Activated CD8-positive, alpha-beta T cell treated with anti-CD3 and anti-CD28 coated beads, Interleukin-2, amount 10 ng/mL, durations not matched to agents 7 days and 5 days (primary cell): Measurements from ENCODE around the gene FAM204A. TPM values are rescaled to one million over a fixed set of nuclear protein-coding genes. Genes with fewer than 3 reads are reported as not detected.

Source experiments
- ATAC-seq: fragments of 150-1000 bp; cut with Tn5 transposase; one replicate; pipeline ENCODE4 v1.10.0; 2021; ENCODE audit warnings: moderate library complexity
- CTCF ChIA-PET: fragments of 350-600 bp; sonication (Branson Sonifier 250); formaldehyde crosslinking; loops from one replicate; lab custom pipeline; 2021; ENCODE audit warnings: antibody characterized with exemption; lab: Charles Lee
- POLR2A ChIA-PET: fragments of 350-600 bp; sonication (Branson Sonifier 250); formaldehyde crosslinking; loops from one replicate; lab custom pipeline; 2021; ENCODE audit warnings: antibody characterized with exemption; lab: Charles Lee
- DNase-seq: peaks from one replicate; pipeline ENCODE4 v3.0.0-alpha.2; 2020
- H3K27ac Mint-ChIP-seq: one replicate; pipeline ENCODE4 v1.8.0; 2021; ENCODE audit warnings: mild to moderate bottlenecking, mixed read lengths
- H3K27me3 Mint-ChIP-seq: one replicate; pipeline ENCODE4 v1.8.0; 2021; ENCODE audit warnings: low read depth, mixed read lengths
- H3K36me3 Mint-ChIP-seq: one replicate; pipeline ENCODE4 v1.8.0; 2021; ENCODE audit warnings: low read depth, mixed read lengths
- H3K4me1 Mint-ChIP-seq: one replicate; pipeline ENCODE4 v1.8.0; 2021; ENCODE audit warnings: low read depth, mixed read lengths
- H3K4me3 Mint-ChIP-seq: one replicate; pipeline ENCODE4 v1.8.0; 2021; ENCODE audit warnings: mild to moderate bottlenecking, mixed read lengths
- H3K9me3 Mint-ChIP-seq: one replicate; pipeline ENCODE4 v1.8.0; 2022; ENCODE audit warnings: mixed read lengths; ENCODE audit not compliant: insufficient read depth
- total RNA-seq, 2 experiments: library from RNA; stranded (reverse); gene quantifications; one replicate each; pipeline ENCODE4 v1.2.3, GENCODE V29; 2021

The FAM204A gene
- total RNA-seq, 2 experiments from 2014 or later: 45.4 to 49.4 TPM

DNA sequence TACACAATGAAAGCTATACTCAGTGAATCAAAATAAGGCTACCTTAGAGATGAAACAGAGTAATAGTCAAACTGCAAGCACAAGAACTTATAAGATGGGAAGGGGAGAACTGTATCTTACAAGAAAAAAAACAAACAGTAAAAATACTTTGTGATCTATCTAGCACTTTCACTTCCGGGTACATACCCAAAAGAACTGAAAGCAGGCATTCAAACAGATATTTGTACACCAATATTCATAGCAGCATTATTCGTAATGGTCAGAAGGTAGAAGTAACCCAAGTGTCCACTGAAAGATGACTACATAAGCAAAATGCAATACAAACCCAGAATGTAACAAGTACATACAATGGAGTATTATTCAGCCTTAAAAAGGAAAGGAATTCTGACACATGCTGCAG is 18.0 kb downstream of the FAM204A start:
- no peak for ATAC-seq
- no peak for DNase-seq
- no peak overlapping the region for H3K27ac Mint-ChIP-seq
- POLR2A ChIA-PET: no interaction called here
- H3K27me3 Mint-ChIP-seq: no peaks in the 10 kb centered on the region
- CTCF ChIA-PET: no interaction called here
- H3K36me3 Mint-ChIP-seq: peaks cover 48% of the 10 kb centered on the region
- H3K4me1 Mint-ChIP-seq: no peaks in the 10 kb centered on the region
- H3K9me3 Mint-ChIP-seq: no peaks in the 10 kb centered on the region
- H3K4me3 Mint-ChIP-seq: no peak overlapping the region

- H3K27me3 Mint-ChIP-seq: no peaks in the 10 kb centered on the region
- no peak overlapping the region for H3K27ac Mint-ChIP-seq
- no peak for ATAC-seq
- no peak for DNase-seq
- H3K4me3 Mint-ChIP-seq: no peak overlapping the region
- POLR2A ChIA-PET: no interaction called here
- H3K9me3 Mint-ChIP-seq: no peaks in the 10 kb centered on the region
- H3K4me1 Mint-ChIP-seq: no peaks in the 10 kb centered on the region
- CTCF ChIA-PET: no interaction called here
- peaks cover 39% of the 10 kb centered on the region for H3K36me3 Mint-ChIP-seq
These were observed 20.2 kb downstream of the FAM204A start for GRCh38 chr10:118321724-118322575.

DNA sequence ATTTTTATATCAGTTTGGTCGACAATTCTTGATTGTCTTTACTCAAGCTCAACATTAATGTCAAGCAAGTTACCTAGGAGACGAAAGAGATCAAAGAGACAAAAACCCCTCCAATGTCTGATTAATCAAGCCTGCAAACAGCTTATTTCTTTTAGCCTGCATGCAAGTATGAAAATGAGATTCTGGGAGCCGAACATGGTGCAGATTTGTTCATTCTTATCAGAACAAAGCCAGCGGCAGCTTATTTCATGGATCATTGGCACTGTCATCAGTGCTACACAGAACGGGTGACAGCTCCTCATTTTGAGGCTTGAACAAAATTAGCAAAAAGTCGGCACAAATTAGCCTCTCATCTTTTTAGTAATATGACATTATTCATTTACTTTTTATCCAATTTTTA is 26.5 kb downstream of the FAM204A start:
- POLR2A ChIA-PET: no interaction called here
- H3K4me1 Mint-ChIP-seq: no peaks in the 10 kb centered on the region
- DNase-seq: no peak
- CTCF ChIA-PET: no interaction called here
- peaks cover 20% of the 10 kb centered on the region for H3K36me3 Mint-ChIP-seq
- H3K4me3 Mint-ChIP-seq: no peak overlapping the region
- H3K9me3 Mint-ChIP-seq: no peaks in the 10 kb centered on the region
- no peak for ATAC-seq
- H3K27ac Mint-ChIP-seq: no peak overlapping the region
- H3K27me3 Mint-ChIP-seq: no peaks in the 10 kb centered on the region

DNA sequence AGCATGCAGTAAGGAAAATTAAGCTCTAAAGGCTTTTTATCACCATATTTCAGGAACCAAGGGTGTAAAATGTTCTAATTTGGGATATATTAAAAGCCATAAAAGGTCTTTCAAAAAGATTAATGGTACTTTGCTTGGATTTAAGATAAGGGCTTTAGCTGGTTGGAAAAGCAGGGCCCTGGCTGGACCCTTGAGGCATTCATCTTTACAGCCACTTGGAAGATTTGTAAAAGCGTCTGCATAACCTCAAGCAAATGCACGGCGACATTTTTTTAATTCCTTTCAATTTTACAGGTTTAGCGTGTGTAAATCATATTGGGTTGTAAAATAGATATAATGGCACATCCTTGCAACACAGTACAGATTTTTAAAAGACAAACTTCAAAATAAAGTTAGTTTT is 27.2 kb downstream of the FAM204A start:
- POLR2A ChIA-PET: no interaction called here
- no peaks in the 10 kb centered on the region for H3K27me3 Mint-ChIP-seq
- ATAC-seq: no peak

DNA sequence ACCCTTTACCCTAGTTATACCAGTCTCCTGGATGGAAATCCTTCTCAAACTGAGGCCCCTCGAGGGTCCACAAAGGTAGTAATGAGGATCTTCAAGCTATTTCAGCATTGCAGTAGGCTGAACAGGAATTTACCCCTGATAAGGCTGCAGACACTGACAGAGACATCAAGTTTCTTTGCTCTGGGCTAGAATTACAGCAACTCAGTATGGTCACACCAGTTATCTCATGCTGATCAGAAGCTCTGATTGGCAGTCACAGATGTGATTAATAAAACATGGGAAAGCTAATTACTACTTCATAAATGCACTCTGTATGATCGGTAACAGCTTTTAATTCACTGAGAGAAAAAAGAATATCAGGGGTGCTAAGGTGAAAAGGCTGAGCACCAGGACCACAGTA is 30.6 kb downstream of the FAM204A start:
- H3K4me1 Mint-ChIP-seq: no peaks in the 10 kb centered on the region
- ChIA-PET POLR2A (no interaction called here), CTCF (interaction anchor here (0.8 kb wide), 1 partner anchor 14 kb away, joined by 3 read pairs; no protein-coding TSS in a partner anchor)
- no peaks in the 10 kb centered on the region for H3K9me3 Mint-ChIP-seq
- H3K4me3 Mint-ChIP-seq: no peak overlapping the region
- ATAC-seq: no peak
- no peak for DNase-seq
- no peaks in the 10 kb centered on the region for H3K27me3 Mint-ChIP-seq
- H3K27ac Mint-ChIP-seq: no peak overlapping the region
- peaks cover 23% of the 10 kb centered on the region for H3K36me3 Mint-ChIP-seq

More for the DNA sequence above, 27.2 kb downstream of the FAM204A start:
- DNase-seq: no peak
- H3K9me3 Mint-ChIP-seq: no peaks in the 10 kb centered on the region
- peaks cover 17% of the 10 kb centered on the region for H3K36me3 Mint-ChIP-seq
- H3K4me3 Mint-ChIP-seq: no peak overlapping the region
- H3K4me1 Mint-ChIP-seq: no peaks in the 10 kb centered on the region
- CTCF ChIA-PET: no interaction called here
- no peak overlapping the region for H3K27ac Mint-ChIP-seq

DNA sequence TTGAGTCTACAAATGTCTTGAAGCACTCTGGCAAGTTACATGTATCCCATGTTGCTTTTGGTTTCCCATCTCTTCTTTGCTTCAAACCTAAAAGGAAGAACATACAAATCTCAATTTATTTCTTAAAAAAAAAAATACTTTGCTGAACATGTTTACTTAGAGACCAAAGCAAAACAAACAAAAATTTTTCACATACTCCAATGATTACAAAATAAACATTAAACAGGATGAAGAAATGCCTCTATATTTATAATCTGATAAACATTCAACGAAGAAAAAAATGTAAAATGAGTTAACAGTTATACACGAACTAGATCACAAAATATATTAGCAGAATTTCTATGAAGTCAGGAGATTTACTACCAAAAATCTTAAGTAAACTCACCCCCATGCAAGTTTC is 31.3 kb downstream of the FAM204A start:
- ChIA-PET POLR2A (no interaction called here), CTCF (no interaction called here)
- no peak overlapping the region for H3K27ac Mint-ChIP-seq
- no peak for ATAC-seq
- no peaks in the 10 kb centered on the region for H3K9me3 Mint-ChIP-seq
- H3K36me3 Mint-ChIP-seq: peaks cover 26% of the 10 kb centered on the region
- no peaks in the 10 kb centered on the region for H3K4me1 Mint-ChIP-seq
- no peak for DNase-seq
- H3K4me3 Mint-ChIP-seq: no peak overlapping the region
- H3K27me3 Mint-ChIP-seq: no peaks in the 10 kb centered on the region

DNA sequence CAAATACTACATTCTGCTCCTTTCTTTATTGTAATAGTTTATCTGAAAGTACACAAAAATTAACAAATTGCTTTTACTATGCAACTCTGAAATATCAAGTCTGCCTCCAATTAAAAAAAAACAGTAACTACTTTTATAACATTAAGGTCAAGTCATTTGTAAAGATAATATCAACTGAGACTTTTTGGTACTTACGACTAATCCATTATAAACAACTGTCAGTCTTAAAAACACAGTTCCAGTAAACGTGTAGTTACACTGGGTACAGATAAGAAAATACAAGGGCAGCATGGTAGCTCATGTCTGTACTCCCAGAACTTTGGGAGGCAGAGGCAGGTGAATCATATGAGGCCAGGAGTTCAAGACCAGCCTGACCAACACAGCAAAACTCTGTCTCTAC is 32.2 kb downstream of the FAM204A start:
- CTCF ChIA-PET: no interaction called here
- POLR2A ChIA-PET: no interaction called here

GRCh38 chr10:118308664-118309063 is 33.5 kb downstream of the FAM204A start:
- DNase-seq (no peak), ATAC-seq (no peak)
- ChIA-PET POLR2A (no interaction called here), CTCF (no interaction called here)
- no peaks in the 10 kb centered on the region for H3K9me3 Mint-ChIP-seq
- no peaks in the 10 kb centered on the region for H3K4me1 Mint-ChIP-seq
- no peak overlapping the region for H3K4me3 Mint-ChIP-seq
- no peaks in the 10 kb centered on the region for H3K27me3 Mint-ChIP-seq
- no peak overlapping the region for H3K27ac Mint-ChIP-seq
- H3K36me3 Mint-ChIP-seq: peaks cover 27% of the 10 kb centered on the region

More for the DNA sequence above, 32.2 kb downstream of the FAM204A start:
- Mint-ChIP-seq H3K9me3 (no peaks in the 10 kb centered on the region), H3K36me3 (peaks cover 26% of the 10 kb centered on the region), H3K4me1 (no peaks in the 10 kb centered on the region), H3K27me3 (no peaks in the 10 kb centered on the region), H3K27ac (no peak overlapping the region), H3K4me3 (no peak overlapping the region)
- no peak for DNase-seq
- ATAC-seq: no peak

DNA sequence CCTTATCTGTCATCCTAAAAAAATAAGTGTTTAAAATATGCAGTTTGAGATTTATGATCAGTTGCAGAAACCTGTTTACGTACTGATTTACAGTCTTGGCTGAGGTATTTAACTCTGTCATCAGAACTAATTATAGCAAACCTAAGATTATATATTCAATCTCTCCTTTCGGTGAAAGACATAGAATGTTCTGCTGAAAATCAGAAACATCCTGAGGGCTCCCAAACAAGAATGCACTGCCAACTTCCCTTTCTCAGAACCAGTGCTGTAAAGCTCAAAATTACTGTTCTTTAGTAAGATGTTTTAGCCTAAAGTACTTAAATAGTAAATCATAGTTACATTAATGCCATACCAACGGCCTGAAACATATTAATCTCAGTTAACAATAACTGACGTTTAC is 34.3 kb downstream of the FAM204A start:
- no peak overlapping the region for H3K4me3 Mint-ChIP-seq
- H3K27ac Mint-ChIP-seq: no peak overlapping the region
- POLR2A ChIA-PET: no interaction called here
- no peak for DNase-seq
- CTCF ChIA-PET: no interaction called here
- ATAC-seq: no peak
- H3K9me3 Mint-ChIP-seq: no peaks in the 10 kb centered on the region
- H3K36me3 Mint-ChIP-seq: peaks cover 26% of the 10 kb centered on the region
- no peaks in the 10 kb centered on the region for H3K4me1 Mint-ChIP-seq
- H3K27me3 Mint-ChIP-seq: no peaks in the 10 kb centered on the region

GRCh38 chr10:118307220-118307619 is 34.9 kb downstream of the FAM204A start:
- Mint-ChIP-seq H3K4me1 (no peaks in the 10 kb centered on the region), H3K36me3 (peaks cover 24% of the 10 kb centered on the region), H3K9me3 (no peaks in the 10 kb centered on the region), H3K27me3 (no peaks in the 10 kb centered on the region), H3K4me3 (no peak overlapping the region), H3K27ac (no peak overlapping the region)
- no peak for ATAC-seq
- ChIA-PET POLR2A (no interaction called here), CTCF (no interaction called here)
- DNase-seq: no peak

DNA sequence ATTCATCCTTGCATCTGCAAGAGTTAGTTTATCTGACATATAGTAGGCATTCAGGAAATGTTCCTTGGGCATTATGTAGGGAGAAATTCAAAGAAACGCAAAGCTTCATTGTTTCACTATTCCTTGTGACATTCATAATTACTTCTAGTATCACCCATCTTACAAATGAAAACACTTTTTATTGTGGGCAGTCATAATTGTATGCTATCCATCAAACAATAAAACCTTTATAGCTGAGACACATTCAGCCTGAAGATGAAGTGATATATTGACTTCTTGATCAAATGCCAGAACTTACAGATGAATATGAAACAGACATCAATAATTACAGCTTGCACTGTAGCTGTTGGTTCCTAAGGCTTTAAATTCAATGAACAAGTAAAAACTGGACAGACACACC is 36.4 kb downstream of the FAM204A start:
- POLR2A ChIA-PET: no interaction called here

GRCh38 chr10:118304521-118304920 is 37.6 kb downstream of the FAM204A start:
- Mint-ChIP-seq H3K4me3 (no peak overlapping the region), H3K27ac (no peak overlapping the region), H3K36me3 (peaks cover 11% of the 10 kb centered on the region), H3K27me3 (no peaks in the 10 kb centered on the region), H3K4me1 (no peaks in the 10 kb centered on the region), H3K9me3 (no peaks in the 10 kb centered on the region)
- ChIA-PET CTCF (no interaction called here), POLR2A (no interaction called here)
- DNase-seq (no peak), ATAC-seq (no peak)

More for the DNA sequence above, 36.4 kb downstream of the FAM204A start:
- H3K36me3 Mint-ChIP-seq: peaks cover 13% of the 10 kb centered on the region
- H3K27me3 Mint-ChIP-seq: no peaks in the 10 kb centered on the region
- no peak overlapping the region for H3K4me3 Mint-ChIP-seq
- ATAC-seq: no peak
- no peak overlapping the region for H3K27ac Mint-ChIP-seq
- H3K4me1 Mint-ChIP-seq: no peaks in the 10 kb centered on the region
- DNase-seq: no peak
- H3K9me3 Mint-ChIP-seq: no peaks in the 10 kb centered on the region
- CTCF ChIA-PET: interaction anchor here (0.8 kb wide), 1 partner anchor 118 kb away, joined by 3 read pairs; no protein-coding TSS in a partner anchor
